Articular chondrocyte of knee joint (primary cell): Measurements from ENCODE around the gene MYL1. TPM values are rescaled to one million over a fixed set of nuclear protein-coding genes. Genes with fewer than 3 reads are reported as not detected.

ENCODE experiments used
- small RNA-seq: library from RNA; depleted of rRNA; stranded (forward); fragments of <200 nt; gene quantifications from one replicate; pipeline ENCODE3, GENCODE V24; 2012
- total RNA-seq: library from RNA; depleted of rRNA; stranded (reverse); fragments of >200 nt; gene quantifications from 2 replicates; pipeline ENCODE4 v1.2.3, GENCODE V29; 2012

Gene MYL1
- 0.39 and 1.4 TPM in 2 replicates for total RNA-seq

GRCh38 chr2:210315015-210315788 lies at the start of gene MYL1:
Gene MYL1, minus strand, starts transcription at chr2:210315174. Its CDS starts 132 bp downstream, at chr2:210315042.

Small RNAs within 50 kb of the gene (small RNA-seq; reads per million reads assigned to genes)
- gene RF00019 = not detected

Other genes starting within 250 kb of the MYL1 start
- 30.4 and 34.3 TPM in 2 replicates for gene KANSL1L, start 143.8 kb downstream of the MYL1 start, total RNA-seq
- 0.65 and 1.2 TPM in 2 replicates for gene ACADL, start 89.7 kb downstream of the MYL1 start, total RNA-seq
- 61.4 and 71.9 TPM in 2 replicates for gene LANCL1, start 161.6 kb upstream of the MYL1 start, total RNA-seq
- 28.2 and 37.2 TPM in 2 replicates for gene CPS1, start 241.4 kb upstream of the MYL1 start, total RNA-seq